Ishikawa (cell line): Measurements from ENCODE around the gene ACOX2.

ENCODE experiments used
- CEBPB ChIP-seq: IDR thresholded peaks from 2 replicates; pipeline ENCODE4 v1.6.1; 2012
- CREB1 ChIP-seq: IDR thresholded peaks from 2 replicates; pipeline ENCODE4 v1.6.1; 2012; ENCODE audit warnings: low read depth
- EGR1 ChIP-seq: IDR thresholded peaks from 2 replicates; pipeline ENCODE4 v1.6.1; 2012
- EP300 ChIP-seq: IDR thresholded peaks from 2 replicates; pipeline ENCODE4 v1.6.1; 2012; ENCODE audit warnings: borderline replicate concordance
- FOXM1 ChIP-seq: IDR thresholded peaks from 2 replicates; pipeline ENCODE4 v1.6.1; 2012; ENCODE audit warnings: low read depth, borderline replicate concordance
- MAX ChIP-seq: IDR thresholded peaks from 2 replicates; pipeline ENCODE4 v1.6.1; 2012
- NFIC ChIP-seq: IDR thresholded peaks from 2 replicates; pipeline ENCODE4 v1.6.1; 2012
- RAD21 ChIP-seq: IDR thresholded peaks from 2 replicates; pipeline ENCODE4 v1.6.1; 2012; ENCODE audit warnings: low read depth
- TAF1 ChIP-seq: IDR thresholded peaks from 2 replicates; pipeline ENCODE4 v1.6.1; 2012; ENCODE audit warnings: low read depth, mild to moderate bottlenecking
- TCF12 ChIP-seq: IDR thresholded peaks from 2 replicates; pipeline ENCODE4 v1.6.1; 2012; ENCODE audit warnings: low read depth
- TEAD4 ChIP-seq: IDR thresholded peaks from 2 replicates; pipeline ENCODE4 v1.6.1; 2012
- YY1 ChIP-seq: IDR thresholded peaks from 2 replicates; pipeline ENCODE4 v1.6.1; 2012; ENCODE audit warnings: low read depth
- ZBTB7A ChIP-seq: IDR thresholded peaks from 2 replicates; pipeline ENCODE4 v1.6.1; 2012; ENCODE audit warnings: low read depth
- TF ChIP-seq, protein P1 (sequence below): IDR thresholded peaks from 2 replicates; pipeline ENCODE4 v1.6.1; 2012
- TF ChIP-seq, protein P2 (sequence below): IDR thresholded peaks from 2 replicates; pipeline ENCODE4 v1.6.1; 2012; ENCODE audit warnings: low read depth, mild to moderate bottlenecking

Gene ACOX2

GRCh38 chr3:58560771-58561311, 23.9 kb upstream of the ACOX2 start:
- TF ChIP-seq MAX (peak; percentile 67; the same call in 1 of the 2 replicates), EP300 (peak; percentile 55; the same call in 1 of the 2 replicates), RAD21 (peak; percentile 87), YY1 (no peak), TCF12 (peak; percentile 51), ZBTB7A (no peak), TEAD4 (peak; percentile 99), NFIC (no peak)

- TF ChIP-seq YY1 = no peak
- TF ChIP-seq MAX = no peak
- TF ChIP-seq, protein P1, sequence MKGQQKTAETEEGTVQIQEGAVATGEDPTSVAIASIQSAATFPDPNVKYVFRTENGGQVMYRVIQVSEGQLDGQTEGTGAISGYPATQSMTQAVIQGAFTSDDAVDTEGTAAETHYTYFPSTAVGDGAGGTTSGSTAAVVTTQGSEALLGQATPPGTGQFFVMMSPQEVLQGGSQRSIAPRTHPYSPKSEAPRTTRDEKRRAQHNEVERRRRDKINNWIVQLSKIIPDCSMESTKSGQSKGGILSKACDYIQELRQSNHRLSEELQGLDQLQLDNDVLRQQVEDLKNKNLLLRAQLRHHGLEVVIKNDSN = no peak
- no peak for TF ChIP-seq NFIC
- TF ChIP-seq TAF1 = no peak
- TF ChIP-seq ZBTB7A = no peak
Measured at GRCh38 chr3:58559586-58559985, 22.6 kb upstream of the ACOX2 start.

GRCh38 chr3:58557491-58557890, 20.5 kb upstream of the ACOX2 start:
- no peak for TF ChIP-seq CEBPB
- TF ChIP-seq NFIC = no peak

GRCh38 chr3:58556761-58557221, 19.8 kb upstream of the ACOX2 start:
- TF ChIP-seq TAF1 (no peak), ZBTB7A (no peak), FOXM1 (no peak), EGR1 (no peak), NFIC (no peak), TCF12 (no peak), CREB1 (no peak), MAX (no peak)
- TF ChIP-seq, protein P1 = no peak
- TF ChIP-seq, protein P2, sequence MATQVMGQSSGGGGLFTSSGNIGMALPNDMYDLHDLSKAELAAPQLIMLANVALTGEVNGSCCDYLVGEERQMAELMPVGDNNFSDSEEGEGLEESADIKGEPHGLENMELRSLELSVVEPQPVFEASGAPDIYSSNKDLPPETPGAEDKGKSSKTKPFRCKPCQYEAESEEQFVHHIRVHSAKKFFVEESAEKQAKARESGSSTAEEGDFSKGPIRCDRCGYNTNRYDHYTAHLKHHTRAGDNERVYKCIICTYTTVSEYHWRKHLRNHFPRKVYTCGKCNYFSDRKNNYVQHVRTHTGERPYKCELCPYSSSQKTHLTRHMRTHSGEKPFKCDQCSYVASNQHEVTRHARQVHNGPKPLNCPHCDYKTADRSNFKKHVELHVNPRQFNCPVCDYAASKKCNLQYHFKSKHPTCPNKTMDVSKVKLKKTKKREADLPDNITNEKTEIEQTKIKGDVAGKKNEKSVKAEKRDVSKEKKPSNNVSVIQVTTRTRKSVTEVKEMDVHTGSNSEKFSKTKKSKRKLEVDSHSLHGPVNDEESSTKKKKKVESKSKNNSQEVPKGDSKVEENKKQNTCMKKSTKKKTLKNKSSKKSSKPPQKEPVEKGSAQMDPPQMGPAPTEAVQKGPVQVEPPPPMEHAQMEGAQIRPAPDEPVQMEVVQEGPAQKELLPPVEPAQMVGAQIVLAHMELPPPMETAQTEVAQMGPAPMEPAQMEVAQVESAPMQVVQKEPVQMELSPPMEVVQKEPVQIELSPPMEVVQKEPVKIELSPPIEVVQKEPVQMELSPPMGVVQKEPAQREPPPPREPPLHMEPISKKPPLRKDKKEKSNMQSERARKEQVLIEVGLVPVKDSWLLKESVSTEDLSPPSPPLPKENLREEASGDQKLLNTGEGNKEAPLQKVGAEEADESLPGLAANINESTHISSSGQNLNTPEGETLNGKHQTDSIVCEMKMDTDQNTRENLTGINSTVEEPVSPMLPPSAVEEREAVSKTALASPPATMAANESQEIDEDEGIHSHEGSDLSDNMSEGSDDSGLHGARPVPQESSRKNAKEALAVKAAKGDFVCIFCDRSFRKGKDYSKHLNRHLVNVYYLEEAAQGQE = no peak

DNA sequence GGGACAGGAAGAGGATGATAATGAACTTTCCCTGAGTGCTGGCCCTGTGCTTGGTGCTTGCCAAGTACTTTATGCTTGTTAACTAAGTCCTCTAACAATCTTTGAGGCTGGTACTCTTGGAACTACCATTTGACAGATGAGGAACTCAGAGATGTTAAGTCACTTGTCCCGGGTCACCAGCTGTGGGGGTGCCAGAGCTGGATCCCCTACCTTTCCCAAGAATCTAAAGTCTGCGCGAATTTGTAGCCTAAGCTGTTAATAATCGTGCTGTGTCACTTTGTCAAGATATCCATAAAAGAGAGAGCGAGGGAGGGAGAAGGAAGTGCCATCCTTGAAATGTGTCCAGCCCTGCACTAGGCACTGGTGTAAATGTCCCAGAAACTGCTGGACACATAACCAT, 19.0 kb upstream of the ACOX2 start:
- TF ChIP-seq CEBPB = no peak
- no peak for TF ChIP-seq EP300
- TF ChIP-seq TEAD4 = no peak
- no peak for TF ChIP-seq CREB1
- TF ChIP-seq MAX = no peak
- no peak for TF ChIP-seq EGR1
- TF ChIP-seq, protein P2 = no peak
- TF ChIP-seq, protein P1 = no peak
- no peak for TF ChIP-seq TCF12
- TF ChIP-seq ZBTB7A = no peak
- TF ChIP-seq FOXM1 = no peak
- TF ChIP-seq RAD21 = no peak
- TF ChIP-seq YY1 = no peak
- TF ChIP-seq TAF1 = no peak
- no peak for TF ChIP-seq NFIC

DNA sequence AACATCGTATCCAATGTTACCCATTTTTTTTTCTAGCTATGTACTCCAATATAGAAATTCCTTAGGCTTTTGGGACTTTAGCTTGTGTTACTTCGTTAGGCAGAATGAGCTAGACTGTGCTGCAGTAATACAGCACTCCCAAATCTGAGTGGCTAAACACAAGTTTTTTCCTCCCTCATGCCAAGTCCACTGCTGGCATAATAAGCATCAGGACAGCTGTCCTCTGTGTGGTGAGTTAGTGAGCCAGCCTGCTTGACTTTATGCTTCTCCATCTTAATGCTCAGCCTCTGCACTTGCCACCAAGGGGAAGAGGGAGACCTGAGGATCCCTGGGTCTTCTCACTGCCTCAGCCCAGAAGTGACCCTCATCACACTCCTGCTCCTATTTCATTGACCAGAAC, 18.2 kb upstream of the ACOX2 start:
- TF ChIP-seq NFIC = no peak
